ENCODE results near the gene BNIP3. TPM values are rescaled to one million over a fixed set of nuclear protein-coding genes. Genes with fewer than 3 reads are reported as not detected.

The BNIP3 gene
- total and polyA plus RNA-seq, 2 donors (not counting 3 experiments of a cell fraction or from before 2014, with no cell fraction given): 51.4 to 53.3 TPM

DNA sequence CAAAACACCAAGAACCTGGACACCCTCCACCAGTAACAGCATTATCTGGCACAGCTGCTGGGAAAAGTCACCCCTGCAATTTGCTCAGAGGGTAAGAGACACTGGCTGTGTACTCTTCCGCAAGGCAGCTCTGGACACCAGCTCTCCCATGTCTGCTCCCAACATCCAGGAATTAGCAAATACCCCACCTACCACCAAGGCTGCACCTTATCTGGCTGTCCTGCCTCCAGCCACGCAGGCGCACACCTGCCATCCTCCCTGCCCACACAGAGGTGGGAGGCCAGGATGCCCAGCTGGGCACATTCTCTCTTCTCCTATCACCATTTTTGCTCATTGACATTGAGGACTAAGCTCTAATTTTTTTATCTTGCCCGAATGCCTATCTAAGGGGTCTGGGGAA is 20.3 kb upstream of the BNIP3 start:
- no peak for TF ChIP-seq GATA2 (IDR thresholded peaks at IDR 0.05; ENCODE audit: insufficient read depth, insufficient read length, low read depth, low read length)
- TF ChIP-seq, protein P1, sequence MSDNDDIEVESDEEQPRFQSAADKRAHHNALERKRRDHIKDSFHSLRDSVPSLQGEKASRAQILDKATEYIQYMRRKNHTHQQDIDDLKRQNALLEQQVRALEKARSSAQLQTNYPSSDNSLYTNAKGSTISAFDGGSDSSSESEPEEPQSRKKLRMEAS (IDR thresholded peaks at IDR 0.05; ENCODE audit: insufficient read depth, insufficient read length): no peak
- no peak for TF ChIP-seq EZH2 (IDR thresholded peaks at IDR 0.05; ENCODE audit: borderline replicate concordance, low read depth, low read length, severe bottlenecking)
- TF ChIP-seq MYC (IDR thresholded peaks at IDR 0.05; ENCODE audit: low read depth, low read length): no peak
- dilution Hi-C loops (cut with MboI; ENCODE audit: extremely low pct_ligation_motif_present, low sequenced_read_pairs) (no loop called here), intact Hi-C loops (cut with micrococcal nuclease) (no loop called here)
- POLR2A ChIA-PET: no interaction called here
- no TSS peak for BruUV-seq (replicated peaks)
- DNase-seq (ENCODE audit: low read depth, low spot score) (no peak), FAIRE-seq (no peak)
- H4K20me1 ChIP-seq (replicated peaks; ENCODE audit: control insufficient read depth, extremely low read depth, insufficient read depth, low read length): no peaks in the 10 kb centered on the region
- no peak overlapping the region for H3K4me3 ChIP-seq (replicated peaks in 1 of 3; ENCODE audit: insufficient read depth in 1 of 3, low read depth in 1 of 3, low read length in 3 of 3)
- peaks cover 0 to 2% of the 10 kb centered on the region in 2 experiments for H3K27me3 ChIP-seq (ENCODE audit: control insufficient read depth in 2 of 2, insufficient read depth in 2 of 2, low read length in 2 of 2)
- CTCF ChIA-PET: interaction anchor here (0.8 to 6.7 kb wide), 2 partner anchors 21 to 116 kb away, joined by 3 to 51 read pairs; no protein-coding TSS in a partner anchor
- no peaks in the 10 kb centered on the region for H3K9me3 ChIP-seq (replicated peaks; ENCODE audit: control insufficient read depth, insufficient read depth, low read length)
- no peak overlapping the region for H3K27ac ChIP-seq (ENCODE audit: insufficient read depth, low read depth, low read length)
- H3K4me1 ChIP-seq (ENCODE audit: control insufficient read depth, extremely low read depth, insufficient read depth, low read length): peaks cover 7% of the 10 kb centered on the region
- H3K9ac ChIP-seq (replicated peaks; ENCODE audit: extremely low read depth, insufficient read depth, low read length): no peak overlapping the region
- H3K4me2 ChIP-seq (ENCODE audit: insufficient read depth, low read length): no peak overlapping the region
- no peak overlapping the region for H2AFZ ChIP-seq (ENCODE audit: low read depth, low read length)
- no peaks in the 10 kb centered on the region for H3K9me1 ChIP-seq (replicated peaks; ENCODE audit: control insufficient read depth, extremely low read depth, insufficient read depth, low read length)
- no peaks in the 10 kb centered on the region for H3K36me3 ChIP-seq (ENCODE audit: control insufficient read depth in 2 of 2, extremely low read depth in 1 of 2, insufficient read depth in 2 of 2, low read length in 2 of 2)
- no peaks in the 10 kb centered on the region for H3K79me2 ChIP-seq (ENCODE audit: control insufficient read depth, insufficient read depth, low read length)

DNA sequence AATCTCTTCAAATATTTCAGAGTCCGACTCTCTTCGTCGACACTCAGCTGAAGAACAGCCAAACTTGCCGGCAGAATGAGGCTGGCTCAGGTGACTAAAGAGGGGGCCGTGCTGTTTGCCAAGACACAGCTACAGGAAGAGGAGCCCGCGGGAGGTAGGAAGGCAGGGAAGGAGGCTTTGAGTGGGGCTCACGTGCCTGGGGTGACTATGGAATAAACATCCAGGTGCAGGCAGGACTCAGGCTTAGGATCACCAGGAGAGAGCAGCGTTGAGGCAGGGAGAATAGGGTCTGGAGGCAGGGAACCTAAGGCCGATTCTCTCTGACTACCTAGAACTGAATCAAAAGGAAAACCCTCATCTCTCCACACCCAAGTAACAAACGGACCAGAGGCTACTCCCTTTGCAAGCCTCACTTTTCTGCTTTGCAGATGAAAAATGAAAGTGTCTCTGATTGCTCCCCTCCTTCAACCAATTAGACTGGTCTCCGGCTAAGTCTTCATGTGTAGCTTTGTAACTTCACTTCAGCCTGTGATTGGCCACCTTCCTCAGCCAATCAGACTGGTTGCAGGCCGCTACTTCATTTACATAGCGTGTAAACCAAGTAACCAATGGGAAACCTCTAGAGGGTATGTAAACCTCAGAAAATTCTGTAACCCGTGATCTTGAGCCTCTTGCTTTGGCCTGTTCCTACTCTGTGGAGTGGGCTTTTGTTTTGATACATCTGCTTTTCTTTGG is 19.7 kb upstream of the BNIP3 start:
- Histone ChIP-seq H3K4me3 (replicated peaks in 1 of 3; ENCODE audit: insufficient read depth in 1 of 3, low read depth in 1 of 3, low read length in 3 of 3) (no peak overlapping the region), H3K4me1 (ENCODE audit: control insufficient read depth, extremely low read depth, insufficient read depth, low read length) (peaks cover 7% of the 10 kb centered on the region), H4K20me1 (replicated peaks; ENCODE audit: control insufficient read depth, extremely low read depth, insufficient read depth, low read length) (no peaks in the 10 kb centered on the region), H3K4me2 (ENCODE audit: insufficient read depth, low read length) (no peak overlapping the region), H3K36me3 (ENCODE audit: control insufficient read depth in 2 of 2, extremely low read depth in 1 of 2, insufficient read depth in 2 of 2, low read length in 2 of 2) (no peaks in the 10 kb centered on the region), H3K9ac (replicated peaks; ENCODE audit: extremely low read depth, insufficient read depth, low read length) (no peak overlapping the region), H2AFZ (ENCODE audit: low read depth, low read length) (no peak overlapping the region), H3K9me1 (replicated peaks; ENCODE audit: control insufficient read depth, extremely low read depth, insufficient read depth, low read length) (no peaks in the 10 kb centered on the region), H3K27ac (ENCODE audit: insufficient read depth, low read depth, low read length) (no peak overlapping the region), H3K27me3 (ENCODE audit: control insufficient read depth in 2 of 2, insufficient read depth in 2 of 2, low read length in 2 of 2) (peaks cover 0 to 2% of the 10 kb centered on the region in 2 experiments), H3K79me2 (ENCODE audit: control insufficient read depth, insufficient read depth, low read length) (no peaks in the 10 kb centered on the region), H3K9me3 (replicated peaks; ENCODE audit: control insufficient read depth, insufficient read depth, low read length) (no peaks in the 10 kb centered on the region)
- DNase-seq (ENCODE audit: low read depth, low spot score): no peak
- CTCF ChIA-PET: interaction anchor here (0.8 to 6.7 kb wide), 2 partner anchors 22 to 115 kb away, joined by 3 to 51 read pairs; no protein-coding TSS in a partner anchor
- POLR2A ChIA-PET: interaction anchor here (0.6 kb wide), 1 partner anchor 27 kb away, joined by 9 read pairs; no protein-coding TSS in a partner anchor
- TF ChIP-seq GATA2 (IDR thresholded peaks at IDR 0.05; ENCODE audit: insufficient read depth, insufficient read length, low read depth, low read length) (no peak), MYC (IDR thresholded peaks at IDR 0.05; ENCODE audit: low read depth, low read length) (no peak), EZH2 (IDR thresholded peaks at IDR 0.05; ENCODE audit: borderline replicate concordance, low read depth, low read length, severe bottlenecking) (no peak), JUN (IDR thresholded peaks at IDR 0.05; ENCODE audit: borderline replicate concordance, insufficient read depth, insufficient read length, low read depth) (no peak), POLR2AphosphoS5 (IDR thresholded peaks at IDR 0.05; ENCODE audit: insufficient read depth, low read depth, low read length) (no peak), FOS (IDR thresholded peaks at IDR 0.05; ENCODE audit: borderline replicate concordance, insufficient read depth, low read length) (no peak), POLR2A (IDR thresholded peaks at IDR 0.05; ENCODE audit: low read depth, low read length) (no peak)
- TF ChIP-seq, protein P2, sequence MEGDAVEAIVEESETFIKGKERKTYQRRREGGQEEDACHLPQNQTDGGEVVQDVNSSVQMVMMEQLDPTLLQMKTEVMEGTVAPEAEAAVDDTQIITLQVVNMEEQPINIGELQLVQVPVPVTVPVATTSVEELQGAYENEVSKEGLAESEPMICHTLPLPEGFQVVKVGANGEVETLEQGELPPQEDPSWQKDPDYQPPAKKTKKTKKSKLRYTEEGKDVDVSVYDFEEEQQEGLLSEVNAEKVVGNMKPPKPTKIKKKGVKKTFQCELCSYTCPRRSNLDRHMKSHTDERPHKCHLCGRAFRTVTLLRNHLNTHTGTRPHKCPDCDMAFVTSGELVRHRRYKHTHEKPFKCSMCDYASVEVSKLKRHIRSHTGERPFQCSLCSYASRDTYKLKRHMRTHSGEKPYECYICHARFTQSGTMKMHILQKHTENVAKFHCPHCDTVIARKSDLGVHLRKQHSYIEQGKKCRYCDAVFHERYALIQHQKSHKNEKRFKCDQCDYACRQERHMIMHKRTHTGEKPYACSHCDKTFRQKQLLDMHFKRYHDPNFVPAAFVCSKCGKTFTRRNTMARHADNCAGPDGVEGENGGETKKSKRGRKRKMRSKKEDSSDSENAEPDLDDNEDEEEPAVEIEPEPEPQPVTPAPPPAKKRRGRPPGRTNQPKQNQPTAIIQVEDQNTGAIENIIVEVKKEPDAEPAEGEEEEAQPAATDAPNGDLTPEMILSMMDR (IDR thresholded peaks at IDR 0.05; ENCODE audit: extremely low read depth in 1 of 2, insufficient read depth in 1 of 2, low read depth in 1 of 2, low read length in 2 of 2): no peak
- TF ChIP-seq, protein P1 (IDR thresholded peaks at IDR 0.05; ENCODE audit: insufficient read depth, insufficient read length): no peak
- dilution Hi-C loops (cut with MboI; ENCODE audit: extremely low pct_ligation_motif_present, low sequenced_read_pairs) (no loop called here), intact Hi-C loops (cut with micrococcal nuclease) (no loop called here)
- no peak for FAIRE-seq
- no TSS peak for BruUV-seq (replicated peaks)

Measured in endothelial cell of umbilical vein (primary cell).